Fibroblast of the aortic adventitia (primary cell): Measurements from ENCODE around the gene OGDH. TPM values are rescaled to one million over a fixed set of nuclear protein-coding genes. Genes with fewer than 3 reads are reported as not detected.
A peak's percentile ranks its signal among the peaks of the same experiment; 100 is the strongest.

Source experiments
- DNase-seq: peaks from one replicate; pipeline ENCODE4 v3.0.0-alpha.2; 2010; ENCODE audit warnings: low read depth
- H3K4me3 ChIP-seq: 2 replicates; pipeline ENCODE4 v1.5.1; 2011; ENCODE audit warnings: low read depth, mild to moderate bottlenecking, control low read depth, low read length, moderate library complexity
- CTCF ChIP-seq: IDR thresholded peaks from 2 replicates; pipeline ENCODE4 v1.5.1; 2011; ENCODE audit warnings: mild to moderate bottlenecking, low read length, control low read depth, inconsistent platforms; ENCODE audit not compliant: insufficient read depth
- total RNA-seq: library from RNA; depleted of rRNA; stranded (reverse); fragments of >200 nt; gene quantifications from 2 replicates; pipeline ENCODE4 v1.2.3, GENCODE V29; 2012; ENCODE audit warnings: low replicate concordance

Gene OGDH
- total RNA-seq, 1 donor, result 85.6 TPM

GRCh38 chr7:44748948-44749731, 142.7 kb downstream of the OGDH start:
- H3K4me3 ChIP-seq, result peak overlapping the region; percentile 86
- TF ChIP-seq CTCF, result no peak
- no peak for DNase-seq

GRCh38 chr7:44749992-44750391, 143.6 kb downstream of the OGDH start:
- no peak for TF ChIP-seq CTCF
- peak overlapping the region; percentile 86 for H3K4me3 ChIP-seq
- no peak for DNase-seq

- no peak for TF ChIP-seq CTCF
- DNase-seq, result no peak
- peak overlapping the region; percentile 86 for H3K4me3 ChIP-seq
Observed at GRCh38 chr7:44750424-44750823, 144.0 kb downstream of the OGDH start.

- no peak for TF ChIP-seq CTCF
- DNase-seq, result no peak
Observed at GRCh38 chr7:44750921-44751571, 144.6 kb downstream of the OGDH start.

GRCh38 chr7:44752822-44753221, 146.4 kb downstream of the OGDH start:
- H3K4me3 ChIP-seq, result no peak overlapping the region
- no peak for TF ChIP-seq CTCF
- DNase-seq, result no peak

More at GRCh38 chr7:44750921-44751571, 144.6 kb downstream of the OGDH start:
- no peak overlapping the region for H3K4me3 ChIP-seq

GRCh38 chr7:44754802-44755697, 148.6 kb downstream of the OGDH start:
- DNase-seq, result no peak
- H3K4me3 ChIP-seq, result no peak overlapping the region
- no peak for TF ChIP-seq CTCF
